GM23248 (cell line): ENCODE results near the gene DDRGK1.

Experiments used
- EZH2 ChIP-seq: fragments of 200-600 bp; sonication (generic); IDR thresholded peaks from 2 replicates; pipeline ENCODE4 v1.6.1; 2018; ENCODE audit warnings: antibody characterized with exemption, mild to moderate bottlenecking; ENCODE audit not compliant: insufficient read depth, poor library complexity, severe bottlenecking
- EZH2phosphoT487 ChIP-seq: fragments of 200-600 bp; sonication (generic); IDR thresholded peaks from 2 replicates; pipeline ENCODE4 v1.6.1; 2018; ENCODE audit warnings: antibody characterized with exemption, moderate library complexity, mild to moderate bottlenecking, low read depth; ENCODE audit not compliant: insufficient read depth

GRCh38 chr20:3157817-3158216 is 46.7 kb downstream of the DDRGK1 start:
- TF ChIP-seq EZH2 (no peak), EZH2phosphoT487 (no peak)
